GM21447 (cell line): ENCODE data around the gene ACAD8.

ENCODE experiments used
- ATAC-seq: cut with Tn5 transposase; IDR thresholded peaks from one replicate; pipeline ENCODE4 v1.9.1; 2021; ENCODE audit not compliant: unreplicated experiment

The ACAD8 gene

DNA sequence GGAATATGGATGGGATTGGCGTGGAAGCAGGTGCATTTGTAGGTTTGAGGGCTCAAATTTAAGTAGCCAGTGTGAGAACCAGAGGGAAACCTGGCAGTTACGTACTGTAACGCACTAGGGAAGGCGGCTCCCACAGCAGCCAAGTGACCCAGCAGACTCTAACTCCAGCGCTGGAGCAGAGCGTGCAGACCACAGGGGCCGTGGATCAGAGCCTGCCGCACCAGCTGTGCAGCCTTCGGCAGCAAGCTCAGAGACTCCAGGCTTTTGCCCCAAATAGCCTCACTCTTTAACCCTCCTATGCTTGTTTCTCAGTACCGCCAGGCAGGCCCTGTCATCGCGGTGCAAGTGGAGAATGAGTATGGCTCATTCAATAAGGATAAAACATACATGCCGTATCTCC, 35.1 kb downstream of the ACAD8 start:
- no peak for ATAC-seq

DNA sequence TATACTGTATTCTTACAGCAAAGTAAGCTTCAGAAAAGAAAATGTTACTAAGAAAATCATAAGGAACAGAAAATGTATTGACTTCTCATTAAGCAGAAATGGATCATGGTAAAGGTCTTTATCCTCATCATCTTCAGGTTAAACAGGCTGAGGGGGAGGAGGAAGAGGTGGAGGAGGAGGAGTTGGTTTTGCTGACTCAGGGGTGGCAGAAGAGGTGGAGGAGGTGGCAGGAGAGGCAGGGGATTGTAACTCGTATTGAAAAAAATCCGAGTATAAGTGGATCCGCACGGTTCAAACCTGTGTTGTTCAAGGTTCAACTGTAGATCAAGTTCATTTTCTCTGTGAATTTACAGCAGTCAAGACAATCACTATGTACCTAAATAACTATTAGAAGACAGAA, 35.8 kb downstream of the ACAD8 start:
- no peak for ATAC-seq

DNA sequence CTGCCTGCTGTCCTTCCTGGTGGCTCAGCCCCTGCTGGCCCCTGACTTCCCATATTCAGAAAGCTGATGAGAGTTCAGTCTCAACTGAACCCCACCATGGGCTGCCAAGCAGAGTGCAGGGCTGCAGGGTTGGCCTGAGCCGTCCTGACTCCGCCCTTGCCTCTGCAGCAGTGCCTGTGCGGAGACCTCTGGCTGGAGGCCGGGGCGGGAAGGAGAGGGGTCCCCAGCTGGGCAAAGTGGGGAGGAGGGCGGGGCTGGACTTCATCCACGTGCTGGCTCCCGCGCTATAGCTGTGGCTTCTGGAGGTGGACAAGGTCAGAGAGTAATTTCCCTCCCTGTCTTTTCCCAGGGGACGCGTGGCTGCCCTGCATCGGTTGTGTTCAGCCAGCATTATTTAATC, 36.4 kb downstream of the ACAD8 start:
- ATAC-seq: no peak

DNA sequence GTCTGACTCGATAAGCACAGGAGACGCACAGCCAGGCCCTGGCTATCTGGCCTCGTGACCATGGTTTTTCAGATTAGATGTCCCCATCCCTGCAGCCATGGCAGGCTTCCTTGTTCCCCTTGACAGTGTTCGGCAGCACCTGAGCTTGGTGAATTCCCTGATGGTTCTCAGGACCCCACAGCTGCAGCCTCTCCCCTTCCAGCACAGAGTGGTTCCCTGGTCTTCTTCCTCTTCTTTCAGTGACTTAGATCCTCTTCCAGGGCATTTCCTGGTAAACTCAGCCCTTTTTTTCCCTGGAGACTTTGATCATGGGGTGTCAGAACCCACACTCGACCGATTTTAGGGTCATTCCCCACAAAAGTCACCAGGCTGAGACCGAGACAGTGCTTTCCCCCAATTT, 37.3 kb downstream of the ACAD8 start:
- no peak for ATAC-seq

DNA sequence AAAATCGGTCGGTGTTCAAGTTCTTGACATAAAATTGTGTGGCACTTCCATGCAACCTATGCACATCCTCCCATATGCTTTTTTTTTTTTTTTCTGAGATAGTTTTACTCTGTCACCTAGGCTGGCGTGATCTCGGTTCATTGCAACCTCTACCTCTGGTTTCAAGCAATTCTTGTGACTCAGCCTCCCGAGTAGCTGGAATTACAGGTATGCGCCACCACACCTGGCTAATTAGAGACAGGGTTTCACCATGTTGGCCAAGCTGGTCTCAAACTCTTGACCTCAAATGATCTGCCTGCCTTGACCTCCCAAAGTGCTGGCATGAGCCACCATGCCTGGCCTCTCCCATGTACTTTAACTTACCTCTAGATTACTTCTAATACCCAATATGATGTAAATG, 37.8 kb downstream of the ACAD8 start:
- ATAC-seq: no peak

DNA sequence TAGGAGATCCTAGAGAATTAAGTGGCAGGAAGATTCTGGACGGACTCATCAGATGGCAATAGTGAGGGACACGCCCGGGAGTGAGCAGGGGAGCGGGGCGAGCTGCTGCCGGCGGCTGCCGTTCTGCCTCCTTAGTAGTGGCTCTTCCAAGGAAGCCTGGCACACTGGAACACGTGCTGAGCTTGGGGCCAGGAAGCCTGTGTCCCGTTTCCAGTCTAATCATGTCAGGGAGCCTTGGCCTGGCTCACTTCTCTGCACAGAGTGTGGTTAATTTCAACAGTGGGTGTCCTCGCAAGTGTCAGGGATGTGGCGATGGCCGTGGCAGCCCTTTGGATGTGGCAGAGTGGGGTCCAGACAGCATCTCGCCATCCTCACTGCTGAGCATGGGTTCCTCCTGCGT, 39.3 kb downstream of the ACAD8 start:
- ATAC-seq: no peak

DNA sequence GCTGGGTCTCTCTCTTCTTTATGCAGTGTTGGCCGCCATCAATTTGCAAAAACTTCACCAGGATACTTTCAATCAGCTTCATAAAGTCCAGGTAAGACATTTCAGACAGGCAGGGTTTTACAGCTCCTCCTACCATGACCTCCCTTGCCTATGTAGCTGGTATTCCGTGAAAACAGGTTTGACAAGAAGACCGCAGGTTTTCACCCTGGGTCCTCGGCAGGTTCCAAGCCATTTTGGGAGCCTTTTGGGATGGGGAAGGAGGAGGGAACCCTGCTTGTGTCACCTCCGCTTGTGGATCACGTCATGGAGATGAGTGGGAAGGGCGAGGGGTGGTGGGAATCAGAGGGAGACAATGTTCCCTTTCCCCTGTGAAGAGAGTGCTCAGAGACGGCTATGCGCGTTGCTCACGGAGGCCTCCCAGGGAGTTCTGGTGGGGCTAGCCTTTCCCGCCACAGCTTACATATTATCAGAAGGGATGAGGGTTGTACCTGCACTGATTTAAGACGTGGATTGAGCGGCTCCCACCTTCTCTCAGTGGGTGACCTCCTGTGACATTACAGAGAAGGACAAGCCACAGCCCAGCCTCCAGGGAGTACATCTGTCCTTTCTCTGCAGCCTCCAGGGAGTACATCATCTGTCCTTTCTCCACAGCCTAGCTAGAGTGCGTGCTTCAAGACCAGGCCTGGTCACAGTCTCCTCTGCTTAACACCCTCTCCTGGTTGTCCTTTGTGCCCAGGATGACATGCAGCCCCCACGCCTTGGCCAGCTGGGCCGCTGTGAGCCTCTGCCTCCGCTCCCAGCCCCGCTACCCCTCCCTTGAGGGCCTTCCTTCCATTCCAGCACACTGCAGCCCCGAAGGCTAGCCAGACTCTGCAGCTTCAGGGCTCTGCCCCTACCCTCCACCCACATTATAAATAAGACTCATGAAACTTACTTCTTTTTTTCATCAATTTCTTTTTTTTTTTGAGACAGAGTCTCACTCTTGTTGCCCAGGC, 40.0 kb downstream of the ACAD8 start:
- no peak for ATAC-seq

DNA sequence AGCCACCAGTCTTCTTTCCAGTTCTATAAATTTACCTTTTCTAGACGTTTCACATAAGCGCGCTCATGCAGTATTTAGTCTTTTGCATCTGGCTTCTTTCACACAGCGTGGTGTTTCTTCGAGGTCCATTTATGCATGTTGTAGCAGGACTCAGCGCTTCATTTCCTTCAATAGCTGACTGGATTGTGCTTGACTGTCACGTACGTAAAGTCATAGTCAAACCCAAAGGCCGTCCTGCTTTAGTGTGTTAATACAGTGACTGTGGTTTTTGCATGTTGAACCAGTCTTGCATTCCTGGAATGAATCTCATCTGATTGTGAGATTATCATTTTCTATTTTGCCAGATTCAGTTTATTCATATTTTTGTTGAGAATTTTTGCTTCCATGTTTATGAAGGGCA, 41.3 kb downstream of the ACAD8 start:
- no peak for ATAC-seq

DNA sequence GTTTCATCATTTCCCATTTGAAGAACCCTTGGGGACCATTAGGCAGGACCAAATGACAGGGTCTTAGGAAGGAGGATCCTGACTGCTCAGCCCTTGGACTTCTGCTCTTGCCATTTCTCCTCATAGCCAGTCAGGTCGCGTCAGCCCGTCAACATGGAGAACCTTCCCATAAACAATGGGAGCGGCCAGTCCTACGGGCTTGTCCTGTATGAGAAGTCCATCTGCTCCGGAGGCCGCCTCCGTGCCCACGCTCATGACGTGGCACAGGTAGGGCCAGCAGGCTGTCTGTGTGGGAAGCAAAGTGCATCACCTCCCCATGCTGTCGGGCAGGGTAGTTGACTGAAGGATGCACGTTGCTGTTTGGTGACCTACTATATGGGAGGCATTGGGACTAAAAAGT, 58.9 kb downstream of the ACAD8 start:
- no peak for ATAC-seq

DNA sequence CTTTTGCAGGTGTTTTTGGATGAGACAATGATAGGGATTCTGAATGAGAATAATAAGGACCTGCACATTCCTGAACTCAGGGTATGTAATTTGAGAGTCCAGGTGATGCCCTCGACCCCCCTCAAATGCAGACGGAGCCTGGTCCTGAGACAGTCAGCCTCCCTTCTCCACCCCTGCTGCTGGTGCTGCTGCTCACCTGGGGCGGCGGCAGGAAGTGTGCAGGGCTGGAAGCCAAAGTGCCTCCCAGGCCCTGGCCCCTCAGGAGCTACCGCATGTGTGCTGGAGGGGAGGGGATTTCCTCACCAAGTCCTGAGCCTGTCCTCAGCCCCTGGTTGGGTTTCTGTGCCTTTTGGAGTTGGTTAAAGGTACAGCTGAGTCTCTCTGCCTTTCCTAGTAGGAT, 59.4 kb downstream of the ACAD8 start:
- ATAC-seq: no peak

DNA sequence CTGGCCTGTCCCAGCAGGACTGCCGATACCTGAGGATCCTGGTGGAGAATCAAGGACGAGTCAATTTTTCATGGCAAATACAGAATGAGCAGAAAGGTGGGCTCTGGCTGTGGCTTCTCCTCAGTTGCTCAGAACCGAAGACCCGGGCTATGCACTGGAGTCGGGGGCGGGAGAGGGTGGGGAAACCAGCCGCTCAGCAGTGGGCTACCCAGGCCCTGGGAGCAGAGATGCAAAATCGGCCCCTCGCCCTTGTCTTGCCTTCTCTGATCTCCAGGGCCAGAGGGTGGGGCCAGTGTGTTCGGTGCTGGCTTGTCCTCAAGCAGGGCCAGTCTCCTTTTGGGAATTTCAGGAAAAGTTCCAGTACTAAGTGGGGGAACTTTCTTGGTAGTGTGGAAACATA, 60.0 kb downstream of the ACAD8 start:
- no peak for ATAC-seq

DNA sequence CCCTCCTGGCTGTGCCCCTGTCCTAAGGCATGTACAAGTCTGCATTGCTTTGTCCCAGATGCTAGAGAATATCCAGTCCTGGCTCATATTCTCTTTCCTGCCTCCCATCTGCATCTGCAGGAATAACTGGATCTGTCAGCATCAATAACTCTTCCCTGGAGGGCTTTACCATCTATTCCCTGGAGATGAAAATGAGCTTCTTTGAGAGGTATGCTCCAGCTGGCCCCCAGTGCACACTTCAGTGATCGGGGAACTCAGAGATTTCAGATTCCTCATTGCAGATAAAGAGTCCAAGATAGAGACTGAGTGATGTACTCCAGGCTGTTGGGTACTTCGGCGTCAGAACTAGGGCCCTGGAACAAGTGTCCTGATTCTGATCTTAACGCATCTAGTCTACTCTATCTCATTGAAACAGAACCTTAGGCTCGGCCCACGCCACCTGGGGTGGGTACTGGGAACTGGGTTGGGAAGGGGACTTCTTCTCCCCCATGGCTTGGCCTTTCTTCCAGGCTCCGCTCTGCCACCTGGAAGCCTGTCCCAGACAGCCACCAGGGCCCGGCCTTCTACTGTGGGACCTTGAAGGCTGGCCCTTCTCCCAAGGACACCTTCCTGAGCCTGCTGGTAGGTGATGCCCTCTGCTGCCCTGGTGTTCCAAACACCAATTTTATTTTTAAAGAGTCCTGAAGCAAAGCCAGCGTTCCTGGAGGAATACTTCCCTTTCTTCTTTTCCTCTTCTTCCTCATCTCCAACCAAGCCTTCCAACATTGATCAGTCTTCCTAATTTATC, 60.6 kb downstream of the ACAD8 start:
- no peak for ATAC-seq
